DND-41 (cell line): ENCODE results near the gene CFAP65.

Source experiments
- ATAC-seq: fragments of 200-7000 bp; cut with Tn5 transposase; 3 replicates; pipeline ENCODE4 v1.9.1; 2021; ENCODE audit warnings: low read depth; ENCODE audit not compliant: insufficient read depth
- DNase-seq: peaks from one replicate; pipeline ENCODE4 v3.0.0-alpha.2; 2020
- H2AFZ ChIP-seq: 2 replicates; pipeline ENCODE4 v1.6.0; 2012; ENCODE audit warnings: low read depth, low read length
- H3K27ac ChIP-seq: 2 replicates; pipeline ENCODE4 v1.5.1; 2012; ENCODE audit warnings: low read length, inconsistent platforms
- H3K27me3 ChIP-seq: fragments of 200-600 bp; sonication (generic); 2 replicates; pipeline ENCODE4 v1.6.0; 2012; ENCODE audit warnings: low read length, mild to moderate bottlenecking, inconsistent platforms; ENCODE audit not compliant: insufficient read depth, poor library complexity
- H3K36me3 ChIP-seq: 2 replicates; pipeline ENCODE4 v1.5.1; 2012; ENCODE audit warnings: low read length, inconsistent platforms; ENCODE audit not compliant: insufficient read depth
- H3K4me1 ChIP-seq: 2 replicates; pipeline ENCODE4 v1.5.1; 2012; ENCODE audit warnings: mild to moderate bottlenecking, low read length; ENCODE audit not compliant: insufficient read depth
- H3K4me2 ChIP-seq: 2 replicates; pipeline ENCODE4 v1.6.0; 2012; ENCODE audit warnings: mild to moderate bottlenecking, moderate library complexity, low read length, inconsistent platforms; ENCODE audit not compliant: insufficient read depth
- H3K4me3 ChIP-seq, 2 experiments: fragments of 200-600 bp in 1 of 2; shearing (Covaris generic) in 1 of 2; 2 replicates each; pipeline ENCODE4 v1.5.1; 2012 to 2016; ENCODE audit warnings: inconsistent platforms in 2 of 2, low read length in 2 of 2, mild to moderate bottlenecking in 2 of 2, low read depth in 1 of 2, moderate library complexity in 1 of 2
- H3K79me2 ChIP-seq: 2 replicates; pipeline ENCODE4 v1.6.0; 2012; ENCODE audit warnings: low read length, inconsistent platforms; ENCODE audit not compliant: insufficient read depth
- H3K9ac ChIP-seq: 2 replicates; pipeline ENCODE4 v1.6.0; 2012; ENCODE audit warnings: low read depth, mild to moderate bottlenecking, inconsistent platforms, low read length, moderate library complexity
- H3K9me3 ChIP-seq: 2 replicates; pipeline ENCODE4 v1.5.1; 2012; ENCODE audit warnings: low read length, moderate library complexity, mild to moderate bottlenecking, inconsistent platforms; ENCODE audit not compliant: insufficient read depth, severe bottlenecking
- H4K20me1 ChIP-seq: 2 replicates; pipeline ENCODE4 v1.6.0; 2012; ENCODE audit warnings: low read length; ENCODE audit not compliant: insufficient read depth
- CTCF ChIP-seq: IDR thresholded peaks from 2 replicates; pipeline ENCODE4 v1.5.1; 2012; ENCODE audit warnings: borderline replicate concordance, low read length, moderate library complexity, mild to moderate bottlenecking; ENCODE audit not compliant: poor library complexity, severe bottlenecking; ENCODE audit errors: extremely low read depth
- EZH2 ChIP-seq: IDR thresholded peaks from 3 replicates; pipeline ENCODE4 v1.6.1; 2012; ENCODE audit warnings: borderline replicate concordance, low read depth, mild to moderate bottlenecking, moderate library complexity, low read length, inconsistent platforms; ENCODE audit not compliant: severe bottlenecking

Gene CFAP65

GRCh38 chr2:219018286-219018685, 23.0 kb downstream of the CFAP65 start:
- H2AFZ ChIP-seq = no peak overlapping the region
- no peaks in the 10 kb centered on the region for H3K27me3 ChIP-seq
- H4K20me1 ChIP-seq = no peaks in the 10 kb centered on the region
- DNase-seq (no peak), ATAC-seq (no peak)
- H3K9me3 ChIP-seq = no peaks in the 10 kb centered on the region
- no peak overlapping the region for H3K4me3 ChIP-seq
- H3K79me2 ChIP-seq = no peaks in the 10 kb centered on the region
- no peak overlapping the region for H3K9ac ChIP-seq
- H3K4me1 ChIP-seq = no peaks in the 10 kb centered on the region
- no peaks in the 10 kb centered on the region for H3K36me3 ChIP-seq
- no peak overlapping the region for H3K27ac ChIP-seq
- H3K4me2 ChIP-seq = no peak overlapping the region
- TF ChIP-seq CTCF (no peak), EZH2 (no peak)

DNA sequence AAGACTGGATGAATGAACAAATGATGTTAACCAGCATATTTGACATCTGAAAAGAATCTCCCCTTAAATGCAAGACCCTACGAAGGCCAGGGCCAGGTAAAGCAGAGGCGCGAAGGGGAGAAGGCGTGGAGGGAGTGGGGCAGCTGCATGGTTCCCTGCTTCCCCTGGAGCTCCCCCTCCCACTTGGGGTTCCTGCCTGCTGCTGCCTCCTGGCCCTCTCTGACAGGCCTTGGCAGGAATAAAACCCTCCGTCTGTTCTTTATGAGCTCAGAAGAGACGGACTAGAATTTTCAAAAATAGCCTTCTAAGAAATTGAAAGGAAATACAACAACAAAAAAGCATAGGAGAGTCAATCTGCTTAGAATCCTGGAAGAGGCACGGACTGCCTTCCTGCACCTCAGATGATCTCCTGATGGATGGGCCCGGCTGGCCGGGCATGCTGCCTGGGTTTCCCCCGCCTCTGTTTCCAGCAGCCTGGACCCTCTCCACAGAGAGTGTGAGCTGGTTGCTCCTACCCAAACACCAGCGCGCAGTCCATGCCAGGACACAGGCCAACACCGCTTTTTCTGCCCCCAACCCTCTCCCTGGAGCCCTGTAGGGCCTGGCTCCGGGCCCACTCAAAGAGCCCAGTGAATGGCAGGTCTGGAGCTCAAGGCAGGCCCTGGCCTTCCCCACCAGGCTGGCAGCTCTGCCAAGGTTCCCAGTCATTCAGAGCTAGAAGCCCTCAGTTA, 23.9 kb downstream of the CFAP65 start:
- H3K9ac ChIP-seq = no peak overlapping the region
- no peaks in the 10 kb centered on the region for H3K36me3 ChIP-seq
- no peaks in the 10 kb centered on the region for H4K20me1 ChIP-seq
- H3K27ac ChIP-seq = no peak overlapping the region
- H3K4me2 ChIP-seq = no peak overlapping the region
- no peaks in the 10 kb centered on the region for H3K9me3 ChIP-seq
- DNase-seq (no peak), ATAC-seq (no peak)
- H3K79me2 ChIP-seq = no peaks in the 10 kb centered on the region
- TF ChIP-seq CTCF (no peak), EZH2 (no peak)
- H3K4me1 ChIP-seq = no peaks in the 10 kb centered on the region
- no peak overlapping the region for H2AFZ ChIP-seq
- no peak overlapping the region for H3K4me3 ChIP-seq
- H3K27me3 ChIP-seq = no peaks in the 10 kb centered on the region

- DNase-seq (no peak), ATAC-seq (no peak)
- Histone ChIP-seq H3K36me3 (no peaks in the 10 kb centered on the region), H2AFZ (no peak overlapping the region), H3K9me3 (no peaks in the 10 kb centered on the region), H3K4me2 (no peak overlapping the region), H3K9ac (no peak overlapping the region), H3K79me2 (no peaks in the 10 kb centered on the region), H3K4me1 (no peaks in the 10 kb centered on the region), H3K4me3 (no peak overlapping the region), H3K27ac (no peak overlapping the region), H3K27me3 (no peaks in the 10 kb centered on the region), H4K20me1 (no peaks in the 10 kb centered on the region)
- TF ChIP-seq EZH2 (no peak), CTCF (no peak)
Observed at GRCh38 chr2:219016721-219017120, 24.6 kb downstream of the CFAP65 start.

- Histone ChIP-seq H4K20me1 (peaks cover 5% of the 10 kb centered on the region; the same call in 1 of the 2 replicates), H2AFZ (no peak overlapping the region), H3K27ac (no peak overlapping the region), H3K4me2 (no peak overlapping the region), H3K79me2 (no peaks in the 10 kb centered on the region), H3K9ac (no peak overlapping the region), H3K4me1 (no peaks in the 10 kb centered on the region), H3K9me3 (no peaks in the 10 kb centered on the region), H3K4me3 (no peak overlapping the region), H3K27me3 (no peaks in the 10 kb centered on the region), H3K36me3 (no peaks in the 10 kb centered on the region)
- ATAC-seq (no peak), DNase-seq (no peak)
- TF ChIP-seq EZH2 = no peak
- no peak for TF ChIP-seq CTCF
Observed at GRCh38 chr2:219010873-219011272, 30.4 kb downstream of the CFAP65 start.
